Stomach smooth muscle (tissue), 2 donors: Measurements from ENCODE around the gene KBTBD8.

ENCODE experiments used
- H3K27ac ChIP-seq: one replicate; pipeline ENCODE4 v1.7.0; 2013; ENCODE audit warnings: mild to moderate bottlenecking, low read length, inconsistent platforms
- H3K27me3 ChIP-seq, 2 donors: one replicate each; pipeline ENCODE4 v1.7.0; 2013; ENCODE audit warnings: low read length in 2 of 2; ENCODE audit not compliant: insufficient read depth in 2 of 2, control insufficient read depth in 1 of 2
- H3K36me3 ChIP-seq, 2 donors: one replicate each; pipeline ENCODE4 v1.7.0; 2013; ENCODE audit warnings: low read length in 2 of 2; ENCODE audit not compliant: control insufficient read depth in 2 of 2, insufficient read depth in 2 of 2
- H3K4me1 ChIP-seq: one replicate; pipeline ENCODE4 v1.7.0; 2013; ENCODE audit warnings: low read length; ENCODE audit not compliant: control insufficient read depth, insufficient read depth
- H3K4me3 ChIP-seq, 2 donors: one replicate each; pipeline ENCODE4 v1.7.0; 2013; ENCODE audit warnings: low read length in 2 of 2
- H3K9ac ChIP-seq, 2 donors: one replicate each; pipeline ENCODE4 v1.7.0; 2013; ENCODE audit warnings: low read length in 2 of 2, mild to moderate bottlenecking in 1 of 2
- H3K9me3 ChIP-seq, 2 donors: one replicate each; pipeline ENCODE4 v1.7.0; 2013; ENCODE audit warnings: low read length in 2 of 2; ENCODE audit not compliant: control insufficient read depth in 2 of 2
- donor health status: healthy.
- donor health status: Pancreatic carcinoma.

The KBTBD8 gene

DNA sequence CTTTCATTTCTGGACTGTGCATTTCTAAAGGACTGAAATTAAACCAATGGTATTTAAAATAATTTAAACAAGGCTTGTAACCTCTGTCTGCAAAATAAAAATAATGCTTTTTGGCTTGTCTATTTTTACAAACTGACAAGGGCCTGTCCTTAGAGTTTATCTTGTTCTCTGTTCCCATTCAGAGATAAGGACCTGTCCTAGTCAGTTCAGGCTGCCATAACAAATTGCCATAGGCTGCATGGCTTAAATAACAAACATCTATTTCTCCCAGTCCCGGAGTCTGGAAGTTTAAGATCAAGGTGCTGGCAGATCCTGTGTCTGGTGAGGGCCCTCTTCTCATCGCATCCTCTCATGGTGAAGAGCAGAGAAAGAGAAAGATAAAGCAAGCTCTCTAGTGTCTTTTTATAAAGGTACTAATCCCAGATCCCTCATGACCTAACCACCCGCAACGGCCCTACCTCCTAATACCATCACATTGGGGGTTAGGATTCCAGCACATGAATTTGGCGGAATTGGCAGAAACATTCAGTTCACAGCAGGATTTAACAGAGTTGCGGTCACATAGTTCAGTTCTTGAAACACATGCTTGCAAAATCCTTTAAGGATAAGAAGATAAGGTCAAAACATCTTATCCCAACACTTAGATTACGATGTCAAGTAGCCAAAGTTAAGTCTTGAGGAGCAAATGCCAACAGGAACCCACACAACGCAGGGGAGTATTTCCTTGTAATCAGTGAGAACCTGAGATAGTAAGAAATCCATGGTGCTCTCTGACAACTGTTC, 17.8 kb downstream of the KBTBD8 start:
- H3K4me1 ChIP-seq: no peaks in the 10 kb centered on the region
- H3K27ac ChIP-seq: no peak overlapping the region
- no peak overlapping the region for H3K9ac ChIP-seq
- no peaks in the 10 kb centered on the region for H3K9me3 ChIP-seq
- H3K4me3 ChIP-seq: no peak overlapping the region
- H3K36me3 ChIP-seq: no peaks in the 10 kb centered on the region
- H3K27me3 ChIP-seq: no peaks in the 10 kb centered on the region

DNA sequence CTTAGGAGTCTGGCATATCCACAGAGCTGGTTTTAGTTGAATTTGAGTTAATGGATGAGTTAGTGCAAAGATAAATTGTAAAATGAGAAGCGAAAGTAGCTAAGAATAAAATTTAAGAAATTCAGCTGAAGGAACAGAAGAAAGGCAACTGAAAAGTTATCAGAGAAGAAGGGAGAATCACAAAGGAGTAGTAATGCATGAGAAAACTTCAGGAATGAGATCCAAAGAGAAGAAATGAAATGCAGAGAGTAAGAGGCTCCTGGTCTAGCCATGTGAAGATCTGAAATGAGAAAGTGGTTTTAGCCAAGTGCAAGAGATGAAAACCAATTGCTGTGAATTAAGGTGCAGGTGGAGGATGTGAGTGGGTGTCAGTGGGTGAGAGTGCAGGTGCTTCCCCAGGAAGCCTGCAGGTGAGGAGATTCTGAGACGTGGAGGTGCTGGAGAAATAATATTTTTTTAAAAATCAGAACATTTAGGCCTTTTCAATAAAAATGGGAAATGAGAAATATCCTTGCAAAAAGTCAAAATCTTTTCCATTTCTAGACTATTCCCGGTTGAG, 18.5 kb downstream of the KBTBD8 start:
- H3K27ac ChIP-seq: no peak overlapping the region

DNA sequence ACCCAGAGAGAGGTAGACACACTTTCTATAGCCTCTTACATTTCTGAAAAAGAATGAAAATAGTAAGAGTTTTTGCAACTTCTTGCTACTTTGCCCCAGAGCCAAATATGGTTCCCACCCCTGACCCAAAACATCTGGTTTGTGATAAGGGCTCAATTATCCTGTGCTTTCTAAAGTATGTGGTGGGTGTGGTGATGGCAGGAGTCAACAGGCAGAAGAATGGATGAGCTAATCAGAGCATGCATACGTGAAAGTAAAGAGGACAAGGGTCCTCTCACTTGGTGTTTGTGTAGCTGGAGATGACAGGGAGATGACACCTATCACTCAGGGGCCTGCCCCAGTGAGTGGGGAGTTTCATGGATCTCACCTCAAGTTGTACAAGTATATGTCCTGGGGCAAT, 19.1 kb downstream of the KBTBD8 start:
- H3K27ac ChIP-seq: no peak overlapping the region
- H3K9ac ChIP-seq: no peak overlapping the region
- no peaks in the 10 kb centered on the region for H3K27me3 ChIP-seq
- no peak overlapping the region for H3K4me3 ChIP-seq
- H3K9me3 ChIP-seq: no peaks in the 10 kb centered on the region
- H3K36me3 ChIP-seq: no peaks in the 10 kb centered on the region
- H3K4me1 ChIP-seq: no peaks in the 10 kb centered on the region

More for the DNA sequence above, 18.5 kb downstream of the KBTBD8 start:
- Histone ChIP-seq H3K9ac (no peak overlapping the region), H3K9me3 (no peaks in the 10 kb centered on the region), H3K4me1 (no peaks in the 10 kb centered on the region), H3K27me3 (no peaks in the 10 kb centered on the region), H3K36me3 (no peaks in the 10 kb centered on the region), H3K4me3 (no peak overlapping the region)

DNA sequence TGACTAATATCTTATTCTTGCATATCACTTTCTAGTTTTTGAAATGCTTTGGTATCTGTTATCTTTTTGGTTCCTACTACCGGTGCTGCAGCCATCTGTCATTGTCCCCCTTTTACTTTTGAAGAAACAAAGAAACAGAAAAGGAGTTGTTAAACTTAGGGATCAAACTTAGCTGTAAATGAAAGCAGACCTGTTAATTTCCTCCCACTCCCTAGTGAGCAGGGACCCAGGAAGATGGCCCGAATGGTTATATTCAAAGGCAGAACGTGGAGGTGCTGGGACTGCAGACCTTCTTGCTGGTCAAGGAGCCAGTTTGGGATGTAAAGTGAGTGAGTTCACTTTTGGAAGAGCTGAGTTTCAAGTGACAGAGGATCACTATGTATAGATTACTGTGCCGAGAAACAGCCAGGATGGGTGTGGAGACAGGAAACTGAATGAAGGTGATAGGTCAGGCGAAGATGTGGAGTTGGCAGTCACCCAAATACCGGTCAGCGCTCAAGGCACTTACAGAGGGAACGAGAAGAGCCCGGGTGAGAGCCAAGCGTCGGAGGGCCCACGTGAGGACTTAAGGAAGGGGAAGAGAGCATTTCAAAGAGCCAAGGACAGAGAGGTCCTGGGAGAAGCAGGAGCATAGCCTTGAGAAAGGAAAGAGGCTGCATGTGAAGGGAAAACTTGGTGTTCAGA, 20.1 kb downstream of the KBTBD8 start:
- Histone ChIP-seq H3K9ac (no peak overlapping the region), H3K4me3 (no peak overlapping the region), H3K27ac (no peak overlapping the region), H3K27me3 (no peaks in the 10 kb centered on the region), H3K9me3 (no peaks in the 10 kb centered on the region), H3K4me1 (no peaks in the 10 kb centered on the region), H3K36me3 (no peaks in the 10 kb centered on the region)

DNA sequence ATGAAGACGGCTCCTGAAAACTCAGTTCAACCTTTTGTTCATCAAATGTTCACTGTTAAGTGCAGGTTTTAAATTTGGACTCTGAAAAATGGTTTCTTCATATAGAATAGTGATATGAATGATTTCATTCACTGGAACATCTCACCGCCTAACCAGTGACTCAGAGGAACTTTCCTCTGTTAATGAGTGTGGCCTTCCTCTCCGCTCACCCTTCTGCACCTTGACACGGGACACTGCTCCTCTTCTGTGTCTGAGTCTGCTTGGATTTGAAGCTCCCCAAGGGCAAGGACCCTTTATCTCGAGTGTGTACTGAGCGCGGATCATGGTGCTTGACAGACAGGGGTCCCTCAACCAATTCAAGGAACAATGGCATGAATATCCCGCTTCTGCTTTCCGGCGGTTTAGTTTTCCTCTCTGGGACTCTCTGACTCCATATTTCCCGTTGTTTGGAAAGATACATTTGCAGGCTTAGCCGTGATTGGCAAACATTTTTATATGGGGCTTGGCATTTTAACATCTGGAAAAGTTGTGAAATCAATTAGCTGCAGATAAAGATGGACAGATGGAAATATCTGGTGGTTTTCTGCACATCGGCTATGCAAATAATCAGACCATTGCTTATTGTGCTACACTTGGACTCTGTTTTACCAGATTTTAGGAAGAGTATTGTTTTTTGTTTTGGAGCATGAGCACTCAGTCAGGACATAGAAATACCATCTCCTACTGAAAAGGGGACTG, 20.9 kb downstream of the KBTBD8 start:
- Histone ChIP-seq H3K9ac (no peak overlapping the region), H3K27ac (no peak overlapping the region), H3K9me3 (no peaks in the 10 kb centered on the region), H3K27me3 (no peaks in the 10 kb centered on the region), H3K36me3 (no peaks in the 10 kb centered on the region), H3K4me1 (no peaks in the 10 kb centered on the region), H3K4me3 (no peak overlapping the region)

DNA sequence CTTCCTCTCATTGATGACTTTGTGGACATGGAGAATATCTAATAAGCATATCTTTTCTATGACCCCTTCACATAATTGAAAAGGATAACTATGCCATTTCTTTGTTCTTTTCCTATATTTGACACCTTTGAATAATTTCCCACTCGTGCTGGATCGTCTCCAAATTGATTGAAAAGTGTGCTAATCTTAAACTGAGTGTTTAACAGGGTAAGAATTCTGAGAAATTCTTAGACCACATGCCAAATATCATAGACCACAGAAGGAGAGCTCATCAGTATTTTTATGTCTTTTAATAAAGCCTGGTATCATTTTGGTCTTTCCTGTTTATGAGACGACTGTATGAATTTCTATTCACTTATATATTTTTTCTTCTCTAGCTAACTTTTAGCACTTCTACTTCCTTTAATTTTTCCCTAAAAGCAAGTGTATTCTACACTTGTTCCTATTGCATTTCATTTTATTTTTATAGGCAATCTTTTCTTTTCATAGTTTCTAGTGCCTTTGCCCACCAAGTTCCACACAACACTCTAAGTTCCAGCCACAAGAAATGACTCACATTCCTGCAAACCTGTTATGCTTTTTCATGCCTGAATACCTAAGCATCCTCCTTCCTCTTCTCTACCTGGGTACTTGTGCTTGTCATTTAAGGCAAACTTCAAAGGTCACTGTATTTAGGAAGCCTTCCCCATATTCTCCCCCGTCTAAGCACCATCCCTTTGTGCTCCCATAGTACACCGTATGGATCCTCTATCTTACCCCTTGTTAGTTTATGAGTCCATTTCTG, 30.1 kb downstream of the KBTBD8 start:
- Histone ChIP-seq H3K4me1 (no peaks in the 10 kb centered on the region), H3K4me3 (no peak overlapping the region), H3K9ac (no peak overlapping the region), H3K27me3 (peaks cover 0 to 2% of the 10 kb centered on the region in 2 donors), H3K27ac (no peak overlapping the region), H3K9me3 (no peaks in the 10 kb centered on the region), H3K36me3 (no peaks in the 10 kb centered on the region)

DNA sequence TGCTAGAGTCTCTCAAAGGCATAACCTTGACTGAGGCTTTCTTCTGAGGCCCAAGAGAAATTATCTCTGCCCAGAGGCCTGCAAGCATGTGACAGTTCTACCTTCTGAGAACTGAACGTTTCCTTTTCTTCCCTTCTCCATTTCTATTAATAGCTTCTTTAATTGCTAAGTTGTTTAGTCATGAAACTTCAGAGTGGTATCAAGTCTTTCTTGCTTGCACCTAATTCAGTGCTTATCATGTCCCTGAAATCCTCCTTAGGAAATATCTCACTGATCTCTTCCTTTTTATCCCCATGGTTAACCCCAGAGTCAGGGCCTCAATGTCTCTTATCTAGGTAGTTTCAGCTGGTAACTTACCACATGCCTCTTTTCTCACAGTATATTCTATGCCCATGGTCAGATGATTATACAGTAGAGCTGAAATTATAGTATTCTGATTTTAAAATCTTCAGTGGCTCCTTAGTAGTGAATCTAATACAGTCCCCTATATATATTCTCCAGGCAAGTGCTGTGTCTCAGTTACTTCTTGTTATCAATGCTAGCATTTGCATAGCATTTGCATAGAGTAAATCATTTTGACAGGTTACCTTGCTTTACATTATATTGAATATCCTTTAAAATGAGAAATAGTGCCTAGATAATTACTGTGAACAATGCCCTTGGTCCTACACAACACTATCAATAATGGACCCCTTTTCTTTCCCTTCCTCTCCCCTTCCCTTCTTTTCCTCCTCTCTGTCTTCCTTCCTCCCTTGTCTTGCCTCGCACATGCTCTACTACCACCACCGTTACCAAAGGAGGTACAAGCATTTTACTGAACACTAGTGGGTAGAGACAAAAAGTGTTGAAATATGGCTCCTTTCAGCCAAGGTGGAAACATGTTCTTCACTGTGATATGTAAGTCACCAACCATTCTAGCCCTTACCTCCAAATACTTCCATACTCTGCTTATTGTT, 33.0 kb downstream of the KBTBD8 start:
- H3K27me3 ChIP-seq: peaks cover 0 to 2% of the 10 kb centered on the region in 2 donors
- H3K9ac ChIP-seq: no peak overlapping the region
- no peaks in the 10 kb centered on the region for H3K9me3 ChIP-seq
- H3K4me3 ChIP-seq: no peak overlapping the region
- no peaks in the 10 kb centered on the region for H3K36me3 ChIP-seq
- no peaks in the 10 kb centered on the region for H3K4me1 ChIP-seq
- no peak overlapping the region for H3K27ac ChIP-seq

DNA sequence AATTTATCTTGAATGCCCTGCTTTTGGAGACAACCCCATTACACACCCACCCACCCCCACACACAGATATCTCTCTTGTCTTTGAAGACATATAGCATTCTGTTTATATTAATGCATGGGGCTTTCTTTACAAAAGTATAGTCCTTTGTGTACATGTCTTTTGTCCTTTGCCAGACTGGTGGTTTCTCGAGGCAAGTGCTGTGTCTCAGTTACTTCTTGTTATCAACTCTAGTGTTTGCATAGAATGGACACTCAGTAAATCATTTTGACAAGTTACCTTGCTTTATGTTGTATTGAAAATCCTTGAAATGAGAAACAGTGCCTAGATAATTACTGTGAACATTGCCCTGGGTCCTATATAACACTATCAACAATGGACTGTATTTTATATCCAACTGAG, 33.9 kb downstream of the KBTBD8 start:
- Histone ChIP-seq H3K4me3 (no peak overlapping the region), H3K4me1 (no peaks in the 10 kb centered on the region), H3K36me3 (no peaks in the 10 kb centered on the region), H3K27ac (no peak overlapping the region), H3K9me3 (no peaks in the 10 kb centered on the region), H3K9ac (no peak overlapping the region), H3K27me3 (peaks cover 0 to 2% of the 10 kb centered on the region in 2 donors)

DNA sequence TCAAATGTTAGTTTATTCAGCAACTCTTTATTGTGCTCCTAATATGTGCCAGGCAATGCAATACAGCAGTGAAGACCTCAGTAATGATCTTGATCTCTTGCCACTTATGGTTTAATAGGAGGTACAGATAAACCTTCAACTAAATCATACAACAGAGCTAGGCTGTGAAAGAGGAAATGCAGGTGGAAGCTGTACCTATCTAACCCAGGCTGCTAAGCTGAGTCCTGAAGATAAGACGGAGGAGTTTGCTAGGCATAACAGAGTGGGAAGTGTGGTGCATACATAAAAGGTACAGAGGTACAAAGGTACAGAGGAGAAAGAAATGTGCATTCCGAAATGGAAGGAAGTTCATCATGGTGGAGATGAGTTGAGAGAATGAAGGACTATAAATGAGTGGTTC, 35.0 kb downstream of the KBTBD8 start:
- no peaks in the 10 kb centered on the region for H3K36me3 ChIP-seq
- no peaks in the 10 kb centered on the region for H3K9me3 ChIP-seq
- H3K9ac ChIP-seq: no peak overlapping the region
- H3K27me3 ChIP-seq: peaks cover 0 to 2% of the 10 kb centered on the region in 2 donors
- H3K4me1 ChIP-seq: no peaks in the 10 kb centered on the region
- no peak overlapping the region for H3K4me3 ChIP-seq
- H3K27ac ChIP-seq: no peak overlapping the region
